Loucy (cell line): Measurements from ENCODE around the gene AUH.

Source experiments
- CTCF ChIP-seq: fragments of 200-600 bp; sonication (generic); conservative IDR thresholded peaks from 2 replicates; pipeline ENCODE4 v1.5.1; 2014; ENCODE audit warnings: mild to moderate bottlenecking, antibody characterized with exemption, low read length
- EZH2phosphoT487 ChIP-seq: fragments of 200-600 bp; IDR thresholded peaks from 2 replicates; pipeline ENCODE4 v1.6.1; 2018; ENCODE audit warnings: antibody characterized with exemption, mild to moderate bottlenecking, moderate library complexity, borderline replicate concordance

GRCh38 chr9:91398926-91399325 lies 37.2 kb upstream of the AUH start:
- TF ChIP-seq CTCF (no peak), EZH2phosphoT487 (no peak)
